K562 treated with DMSO at 1 percent for 24 hours (cell line): ENCODE data around the gene MICU1. TPM values are rescaled to one million over a fixed set of nuclear protein-coding genes. Genes with fewer than 3 reads are reported as not detected.

Source experiments
- total RNA-seq: library from RNA; unstranded; fragments of 300-600 nt; gene quantifications from 2 replicates; pipeline ENCODE4 v1.2.3, GENCODE V29; 2022; ENCODE audit warnings: low read depth; ENCODE audit not compliant: insufficient read depth

MICU1 gene
- total RNA-seq = 64.9 and 70.9 TPM in 2 replicates

GRCh38 chr10:72625608-72626443, at the start of gene MICU1:
MICU1 (minus strand) TSS chr10:72626079; CDS start chr10:72566793, 59,286 bp downstream.

GRCh38 chr10:72354356-72355213, 271.3 kb downstream of the MICU1 start, which contains the start of gene DNAJB12:
DNAJB12 (minus strand) TSS chr10:72354919; CDS start chr10:72354897, 22 bp downstream.

Other genes starting within 250 kb of the MICU1 start
- 19.9 and 20.3 TPM in 2 replicates for gene MCU, start 66.1 kb upstream of the MICU1 start, total RNA-seq